Left ventricle myocardium inferior (tissue), 1 donor: ENCODE data around the gene BMAL2. TPM values are rescaled to one million over a fixed set of nuclear protein-coding genes. Genes with fewer than 3 reads are reported as not detected.

Source experiments
- DNase-seq: peaks from one replicate; pipeline ENCODE4 v3.0.0-alpha.2; 2020
- H3K27ac ChIP-seq: fragments of 200-600 bp; replicated peaks from 2 replicates; pipeline ENCODE4 v1.8.0; 2021
- H3K27me3 ChIP-seq: fragments of 200-600 bp; 2 replicates; pipeline ENCODE4 v1.8.0; 2021; ENCODE audit warnings: low read depth
- H3K36me3 ChIP-seq: fragments of 200-600 bp; 2 replicates; pipeline ENCODE4 v1.8.0; 2021
- H3K4me1 ChIP-seq: fragments of 200-600 bp; 2 replicates; pipeline ENCODE4 v1.8.0; 2021
- H3K4me3 ChIP-seq: fragments of 200-600 bp; 2 replicates; pipeline ENCODE4 v1.8.0; 2021; ENCODE audit warnings: mild to moderate bottlenecking, moderate library complexity
- H3K9me3 ChIP-seq: fragments of 200-600 bp; replicated peaks from 2 replicates; pipeline ENCODE4 v1.8.0; 2021
- CTCF ChIP-seq: fragments of 200-600 bp; IDR thresholded peaks from 2 replicates; pipeline ENCODE4 v1.8.0; 2021; ENCODE audit warnings: antibody characterized with exemption, mild to moderate bottlenecking, borderline replicate concordance
- intact Hi-C: fragments of 100-400 bp; cut with micrococcal nuclease; formaldehyde crosslinking; loops from one replicate; pipeline ENCODE4 v1.11.0; 2022
- total RNA-seq: library from RNA; stranded (reverse); fragmentation: NEBNext Ultra II Directional; extraction: Animal tissue kit (Norgen Biotek cat#: 25700); gene quantifications from one replicate; pipeline ENCODE4 v1.2.1, GENCODE V29; 2021
- donor health status: DM: no; HTN: yes; CAD: no; lungs with severe emphysema.

Gene BMAL2
- total RNA-seq, 1 donor from 2014 or later, result 1.5 TPM

GRCh38 chr12:27355486-27355885 lies 22.9 kb downstream of the BMAL2 start:
- intact Hi-C loops, result no loop called here
- DNase-seq, result no peak
- Histone ChIP-seq H3K9me3 (no peaks in the 10 kb centered on the region), H3K27me3 (no peaks in the 10 kb centered on the region), H3K4me1 (no peaks in the 10 kb centered on the region), H3K4me3 (no peak overlapping the region), H3K27ac (no peak overlapping the region), H3K36me3 (no peaks in the 10 kb centered on the region)
- TF ChIP-seq CTCF, result no peak

GRCh38 chr12:27355979-27356378 lies 23.3 kb downstream of the BMAL2 start:
- no peak for TF ChIP-seq CTCF
- no peaks in the 10 kb centered on the region for H3K4me1 ChIP-seq

GRCh38 chr12:27359578-27360340 lies 27.1 kb downstream of the BMAL2 start:
- no peak for TF ChIP-seq CTCF
- no peak for DNase-seq
- no peak overlapping the region for H3K4me3 ChIP-seq
- H3K9me3 ChIP-seq, result no peaks in the 10 kb centered on the region
- intact Hi-C loops, result no loop called here
- H3K4me1 ChIP-seq, result no peaks in the 10 kb centered on the region
- H3K36me3 ChIP-seq, result no peaks in the 10 kb centered on the region
- no peak overlapping the region for H3K27ac ChIP-seq
- no peaks in the 10 kb centered on the region for H3K27me3 ChIP-seq

More at GRCh38 chr12:27355979-27356378, 23.3 kb downstream of the BMAL2 start:
- no peak for DNase-seq
- Histone ChIP-seq H3K27ac (no peak overlapping the region), H3K9me3 (no peaks in the 10 kb centered on the region), H3K36me3 (no peaks in the 10 kb centered on the region), H3K27me3 (no peaks in the 10 kb centered on the region), H3K4me3 (no peak overlapping the region)
- intact Hi-C loops, result no loop called here

- no peaks in the 10 kb centered on the region for H3K9me3 ChIP-seq
- no peak for TF ChIP-seq CTCF
- H3K27ac ChIP-seq, result no peak overlapping the region
- no peaks in the 10 kb centered on the region for H3K27me3 ChIP-seq
- intact Hi-C loops, result no loop called here
- no peak for DNase-seq
- H3K4me1 ChIP-seq, result no peaks in the 10 kb centered on the region
- no peak overlapping the region for H3K4me3 ChIP-seq
- H3K36me3 ChIP-seq, result no peaks in the 10 kb centered on the region
Observed at GRCh38 chr12:27361372-27361771, 28.7 kb downstream of the BMAL2 start.

- Histone ChIP-seq H3K9me3 (no peaks in the 10 kb centered on the region), H3K4me1 (no peaks in the 10 kb centered on the region), H3K36me3 (no peaks in the 10 kb centered on the region), H3K27ac (no peak overlapping the region), H3K27me3 (no peaks in the 10 kb centered on the region), H3K4me3 (no peak overlapping the region)
- intact Hi-C loops, result no loop called here
- no peak for DNase-seq
- TF ChIP-seq CTCF, result no peak
Observed at GRCh38 chr12:27366621-27367020, 34.0 kb downstream of the BMAL2 start.
